GM10248 (cell line): ENCODE data around the gene CD8A.
"Not testable (repeated sequence)": the region's sequence is repeated elsewhere in the genome, so short reads cannot be mapped to it uniquely, and the experiment has no call there.

Experiments
- CTCF ChIA-PET: fragments of 300-600 bp; sonication (Branson Sonifier 250); formaldehyde crosslinking; extraction: SDS; loops from one replicate; lab custom pipeline; 2021; ENCODE audit warnings: antibody characterized with exemption; lab: Yijun Ruan, JAX
- POLR2A ChIA-PET: fragments of 350-650 bp; sonication (Branson Sonifier 250); formaldehyde crosslinking; extraction: SDS; loops from one replicate; lab custom pipeline; 2020; ENCODE audit warnings: antibody characterized with exemption; lab: Yijun Ruan, JAX
- DNase-seq: peaks from one replicate; pipeline ENCODE4 v3.0.0; 2012; ENCODE audit errors: extremely low spot score
- TF ChIP-seq, protein P1 (sequence below): IDR thresholded peaks from 2 replicates; pipeline ENCODE4 v1.5.1; 2012; ENCODE audit warnings: mild to moderate bottlenecking, low read depth; ENCODE audit errors: extremely low read depth, missing control alignments, control extremely low read depth

CD8A gene

DNA sequence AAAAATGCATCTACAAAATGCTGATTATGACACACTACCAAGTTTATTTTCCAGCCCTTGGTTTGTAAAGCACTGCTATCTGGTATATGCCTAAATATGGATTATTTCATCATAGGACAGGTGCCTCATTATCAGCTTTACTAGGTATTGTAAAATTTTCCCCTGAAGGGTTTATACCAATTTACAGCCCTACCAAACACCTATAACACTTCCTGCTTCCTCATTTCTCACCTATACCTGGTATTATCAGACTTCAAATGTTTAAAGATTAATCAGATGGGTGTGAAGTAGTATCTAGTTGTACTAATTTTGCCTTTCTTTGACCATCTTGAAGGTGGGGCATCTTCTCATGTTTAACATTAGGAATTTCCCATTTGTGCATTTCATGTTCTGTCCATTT lies 43.8 kb downstream of the CD8A start:
- TF ChIP-seq, protein P1, sequence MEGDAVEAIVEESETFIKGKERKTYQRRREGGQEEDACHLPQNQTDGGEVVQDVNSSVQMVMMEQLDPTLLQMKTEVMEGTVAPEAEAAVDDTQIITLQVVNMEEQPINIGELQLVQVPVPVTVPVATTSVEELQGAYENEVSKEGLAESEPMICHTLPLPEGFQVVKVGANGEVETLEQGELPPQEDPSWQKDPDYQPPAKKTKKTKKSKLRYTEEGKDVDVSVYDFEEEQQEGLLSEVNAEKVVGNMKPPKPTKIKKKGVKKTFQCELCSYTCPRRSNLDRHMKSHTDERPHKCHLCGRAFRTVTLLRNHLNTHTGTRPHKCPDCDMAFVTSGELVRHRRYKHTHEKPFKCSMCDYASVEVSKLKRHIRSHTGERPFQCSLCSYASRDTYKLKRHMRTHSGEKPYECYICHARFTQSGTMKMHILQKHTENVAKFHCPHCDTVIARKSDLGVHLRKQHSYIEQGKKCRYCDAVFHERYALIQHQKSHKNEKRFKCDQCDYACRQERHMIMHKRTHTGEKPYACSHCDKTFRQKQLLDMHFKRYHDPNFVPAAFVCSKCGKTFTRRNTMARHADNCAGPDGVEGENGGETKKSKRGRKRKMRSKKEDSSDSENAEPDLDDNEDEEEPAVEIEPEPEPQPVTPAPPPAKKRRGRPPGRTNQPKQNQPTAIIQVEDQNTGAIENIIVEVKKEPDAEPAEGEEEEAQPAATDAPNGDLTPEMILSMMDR = no peak
- CTCF ChIA-PET = interaction anchor here (1.5 kb wide), 1 partner anchor 18 kb away, joined by 3 read pairs; no protein-coding TSS in a partner anchor
- DNase-seq = no peak
- POLR2A ChIA-PET = no interaction called here

DNA sequence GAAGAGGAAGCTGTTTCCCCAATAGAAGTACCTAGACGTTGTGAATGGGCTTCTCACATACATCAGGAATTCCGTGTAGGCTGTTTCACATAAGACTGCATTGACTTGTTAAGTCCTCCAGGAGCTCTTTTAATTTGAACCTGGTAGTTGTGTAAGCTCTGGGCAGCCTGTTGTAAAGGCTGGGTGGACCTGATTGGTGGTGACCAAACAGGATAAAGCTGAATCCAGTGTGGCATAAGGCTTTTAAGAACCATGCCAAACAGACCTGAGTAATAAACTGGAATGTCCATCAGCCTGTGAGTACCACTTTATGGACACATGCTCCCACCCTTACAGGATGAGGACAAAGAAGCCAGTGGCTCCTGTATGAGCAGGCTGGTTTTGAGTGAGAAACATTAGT lies 46.6 kb downstream of the CD8A start:
- TF ChIP-seq, protein P1 = no peak
- ChIA-PET POLR2A (no interaction called here), CTCF (interaction anchor here (1.2 to 2.2 kb wide), 2 partner anchors 10 to 20 kb away, joined by 6 to 11 read pairs; no protein-coding TSS in a partner anchor)
- DNase-seq = no peak

DNA sequence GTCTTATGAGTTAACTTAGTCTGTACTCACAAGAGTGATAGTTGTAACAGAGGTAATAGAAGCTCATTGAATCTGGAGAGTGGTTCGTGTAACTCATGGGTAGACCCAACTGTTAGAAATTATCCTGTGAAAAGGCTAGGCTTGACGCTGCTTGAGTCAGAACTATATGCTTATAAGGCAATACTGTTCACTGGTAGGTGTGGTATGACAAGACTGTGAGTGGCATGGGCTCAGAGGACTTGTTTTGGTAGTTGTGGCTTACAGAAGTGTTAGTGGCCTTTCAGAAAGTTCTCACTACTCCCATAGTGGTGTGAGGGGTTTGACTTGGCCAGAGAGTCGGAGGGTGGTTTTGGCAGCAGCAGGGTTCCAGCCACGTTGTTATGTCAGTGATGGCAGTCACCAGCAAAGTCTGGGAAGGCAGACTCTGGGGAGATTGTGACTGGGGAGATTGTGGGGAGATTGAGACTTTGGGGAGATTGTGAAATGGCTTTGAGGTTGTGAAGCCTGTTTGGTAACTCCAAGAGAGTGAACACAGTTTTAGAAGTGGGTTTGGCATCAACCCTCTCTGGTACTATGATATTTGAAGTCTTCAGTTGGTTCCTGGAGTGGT lies 48.7 kb downstream of the CD8A start:
- DNase-seq, CTCF ChIA-PET, POLR2A ChIA-PET: not testable (repeated sequence)

DNA sequence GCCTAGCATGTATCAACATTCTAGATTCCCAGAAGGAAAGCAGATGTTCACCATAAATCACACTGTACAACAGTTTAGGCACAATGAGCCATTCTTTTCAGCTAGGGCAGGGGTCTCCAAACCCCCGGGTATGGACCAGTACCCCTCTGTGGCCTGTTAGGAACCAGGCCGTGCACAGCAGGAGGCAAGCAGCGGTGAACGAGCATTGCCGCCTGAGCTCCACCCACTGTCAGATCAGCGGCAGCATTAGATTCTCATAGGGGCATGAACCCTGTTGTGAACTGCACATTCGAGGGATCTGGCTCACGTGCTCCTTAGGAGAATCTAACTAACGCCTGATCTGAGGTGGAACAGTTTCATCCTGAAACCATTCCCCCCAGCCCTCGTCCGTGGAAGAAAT lies 50.8 kb downstream of the CD8A start:
- CTCF ChIA-PET, POLR2A ChIA-PET, DNase-seq: not testable (repeated sequence)

DNA sequence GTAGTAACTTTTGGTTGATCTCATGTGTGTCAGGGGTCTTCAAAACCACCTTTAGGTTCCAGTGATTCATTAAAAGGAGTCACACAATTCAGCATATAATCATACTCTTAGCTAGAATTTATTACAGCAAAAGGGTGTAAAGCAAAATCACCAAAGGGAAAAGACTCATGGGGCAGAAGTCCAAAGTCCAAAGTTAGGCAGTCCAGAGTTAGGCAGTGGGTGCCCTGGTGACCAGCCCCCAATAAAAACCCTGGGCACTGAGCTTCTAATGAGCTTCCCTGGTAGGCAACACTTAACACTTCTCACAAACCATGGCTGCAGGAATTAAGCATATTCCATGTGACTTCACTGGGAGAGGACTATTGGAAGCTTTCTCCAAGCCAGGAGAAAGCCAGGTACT lies 51.2 kb downstream of the CD8A start:
- CTCF ChIA-PET, DNase-seq, POLR2A ChIA-PET: not testable (repeated sequence)

DNA sequence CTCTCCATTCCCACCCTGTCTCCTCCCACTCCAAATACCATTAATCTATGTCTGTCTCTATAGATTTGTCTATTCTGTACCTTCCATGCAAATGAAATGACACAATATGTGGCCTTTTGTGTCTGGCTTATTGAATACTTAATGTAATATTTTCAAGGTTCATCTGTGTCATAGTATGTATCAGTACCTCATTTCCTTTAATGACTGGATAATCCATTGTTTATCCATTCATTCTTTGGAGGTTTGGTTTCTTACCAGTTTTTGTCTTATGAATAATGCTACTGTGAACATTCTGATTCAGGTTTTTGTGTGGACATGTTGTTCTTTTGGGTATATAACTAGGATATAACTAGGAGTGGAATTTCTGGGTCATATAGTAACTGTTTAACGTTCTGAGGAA lies 55.8 kb downstream of the CD8A start:
- DNase-seq, POLR2A ChIA-PET, CTCF ChIA-PET: not testable (repeated sequence)
